ENCODE results near the gene NFU1. TPM values are rescaled to one million over a fixed set of nuclear protein-coding genes. Genes with fewer than 3 reads are reported as not detected.

The NFU1 gene
- total and polyA plus RNA-seq, 4 experiments from 2014 or later: 23.9 to 96.1 (median 46.2) TPM

DNA sequence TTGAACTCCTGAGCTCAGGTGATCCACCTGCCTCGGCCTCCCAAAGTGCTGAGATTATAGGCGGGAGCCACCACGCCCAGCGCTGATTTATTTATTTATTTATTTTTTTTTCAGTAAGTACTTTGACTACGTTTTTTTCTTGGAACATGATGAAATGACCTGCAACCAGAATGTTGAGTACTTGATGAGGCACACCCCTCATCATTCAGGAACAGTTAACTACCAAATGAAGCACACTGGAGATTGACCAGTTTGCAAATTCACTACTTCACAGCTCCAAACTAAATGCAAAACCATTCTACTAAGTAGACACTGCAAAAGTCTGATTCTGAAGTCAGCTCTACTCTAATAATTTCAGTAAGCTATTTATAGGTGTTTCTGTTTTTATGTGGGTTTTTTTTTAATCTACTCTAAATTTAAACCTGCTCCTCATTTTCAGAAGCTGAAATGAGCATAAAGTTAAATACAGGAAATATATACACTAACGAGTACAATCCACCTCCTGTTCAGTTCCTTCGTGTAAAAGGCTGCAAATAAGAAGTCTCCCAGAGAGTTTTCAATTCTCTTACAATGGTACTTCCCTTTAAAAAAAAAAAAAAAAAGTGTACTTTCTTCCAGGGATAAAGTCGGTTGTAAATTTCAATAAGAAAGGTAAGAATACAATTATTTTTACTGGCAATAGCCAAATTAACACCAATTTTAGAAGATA lies 51.6 kb downstream of the NFU1 start:
- peaks cover 6% of the 10 kb centered on the region in 2 donors for H3K36me3 Mint-ChIP-seq
- POLR2A ChIA-PET (ENCODE audit: partially characterized antibody): interaction anchor here (0.7 to 2.5 kb wide), 2 partner anchors 10 to 52 kb away, joined by 3 to 22 read pairs; partner anchors contain the start of gene NFU1
- no peaks in the 10 kb centered on the region for H3K27me3 Mint-ChIP-seq
- Histone ChIP-seq H3K4me1 (ENCODE audit: insufficient read depth, low read length) (peaks cover 38% of the 10 kb centered on the region), H3K9me3 (ENCODE audit: control insufficient read depth in 1 of 2, low read length in 2 of 2) (no peaks in the 10 kb centered on the region), H3K36me3 (ENCODE audit: insufficient read depth, low read length) (no peaks in the 10 kb centered on the region), H3K27ac (ENCODE audit: low read depth, low read length) (peak overlapping the region; percentile 66), H3K4me3 (ENCODE audit: low read length in 2 of 2) (no peak overlapping the region), H3K27me3 (ENCODE audit: insufficient read depth, low read length) (no peaks in the 10 kb centered on the region)
- CTCF ChIA-PET (ENCODE audit: partially characterized antibody): interaction anchor here (1.0 to 2.5 kb wide), 3 partner anchors 9 to 52 kb away, joined by 4 to 23 read pairs (median 8); partner anchors contain the start of gene NFU1
- intact Hi-C loops (cut with micrococcal nuclease): loop anchor here (5.0 to 10.0 kb wide), 3 partner anchors 259 to 909 kb away; partner anchors contain the start of genes AAK1, C2orf42 and SNRPG
- H3K4me3 Mint-ChIP-seq: peak overlapping the region; percentile 85 to 91 (median 88)
- H3K4me1 Mint-ChIP-seq: peaks cover 32 to 62% (median 45%) of the 10 kb centered on the region in 4 donors
- H3K9me3 Mint-ChIP-seq: no peaks in the 10 kb centered on the region
- DNase-seq: no peak
- H3K27ac Mint-ChIP-seq: peak overlapping the region; percentile 29 to 92 (median 81)

DNA sequence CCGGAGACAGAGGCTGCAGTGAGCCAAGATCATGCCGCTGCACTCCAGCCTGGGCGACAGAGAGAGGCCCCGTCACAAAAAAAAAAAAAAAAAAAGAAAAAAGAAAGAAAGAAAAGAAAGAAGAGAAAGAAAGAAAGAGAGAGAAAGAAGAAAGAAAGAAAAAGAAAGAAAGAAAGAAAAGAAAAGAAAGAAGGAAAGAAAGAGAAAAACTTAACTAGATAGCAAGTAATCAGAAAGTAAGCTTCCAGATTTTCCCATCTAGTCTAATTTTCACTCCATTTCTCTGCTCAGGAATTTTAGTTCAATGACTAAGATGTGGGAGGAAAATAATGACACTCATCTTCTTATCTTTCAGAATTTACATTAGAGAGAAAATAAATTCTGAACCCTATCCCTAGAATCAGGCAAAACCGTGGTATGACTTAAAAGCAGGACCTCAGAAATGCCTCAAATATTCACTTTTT lies 52.6 kb downstream of the NFU1 start:
- ChIA-PET CTCF (ENCODE audit: partially characterized antibody) (interaction anchor here (2.5 kb wide), 1 partner anchor 8 kb away, joined by 23 read pairs; no protein-coding TSS in a partner anchor), POLR2A (ENCODE audit: partially characterized antibody) (no interaction called here)
- no peak overlapping the region for H3K27ac ChIP-seq (ENCODE audit: low read depth, low read length)
- Mint-ChIP-seq H3K4me3 (no peak overlapping the region), H3K36me3 (peaks cover 6 to 9% of the 10 kb centered on the region in 2 donors), H3K27me3 (no peaks in the 10 kb centered on the region), H3K9me3 (no peaks in the 10 kb centered on the region), H3K27ac (no peak overlapping the region), H3K4me1 (peaks cover 35 to 66% (median 48%) of the 10 kb centered on the region in 4 donors)
- peaks cover 38% of the 10 kb centered on the region for H3K4me1 ChIP-seq (ENCODE audit: insufficient read depth, low read length)
- H3K36me3 ChIP-seq (ENCODE audit: insufficient read depth, low read length): no peaks in the 10 kb centered on the region
- no peak for DNase-seq
- no peaks in the 10 kb centered on the region for H3K27me3 ChIP-seq (ENCODE audit: insufficient read depth, low read length)
- H3K4me3 ChIP-seq (ENCODE audit: low read length in 2 of 2): no peak overlapping the region
- intact Hi-C loops (cut with micrococcal nuclease): loop anchor here (5.0 to 10.0 kb wide), 3 partner anchors 260 to 910 kb away; partner anchors contain the start of genes AAK1, C2orf42 and SNRPG
- no peaks in the 10 kb centered on the region for H3K9me3 ChIP-seq (ENCODE audit: control insufficient read depth in 1 of 2, low read length in 2 of 2)

DNA sequence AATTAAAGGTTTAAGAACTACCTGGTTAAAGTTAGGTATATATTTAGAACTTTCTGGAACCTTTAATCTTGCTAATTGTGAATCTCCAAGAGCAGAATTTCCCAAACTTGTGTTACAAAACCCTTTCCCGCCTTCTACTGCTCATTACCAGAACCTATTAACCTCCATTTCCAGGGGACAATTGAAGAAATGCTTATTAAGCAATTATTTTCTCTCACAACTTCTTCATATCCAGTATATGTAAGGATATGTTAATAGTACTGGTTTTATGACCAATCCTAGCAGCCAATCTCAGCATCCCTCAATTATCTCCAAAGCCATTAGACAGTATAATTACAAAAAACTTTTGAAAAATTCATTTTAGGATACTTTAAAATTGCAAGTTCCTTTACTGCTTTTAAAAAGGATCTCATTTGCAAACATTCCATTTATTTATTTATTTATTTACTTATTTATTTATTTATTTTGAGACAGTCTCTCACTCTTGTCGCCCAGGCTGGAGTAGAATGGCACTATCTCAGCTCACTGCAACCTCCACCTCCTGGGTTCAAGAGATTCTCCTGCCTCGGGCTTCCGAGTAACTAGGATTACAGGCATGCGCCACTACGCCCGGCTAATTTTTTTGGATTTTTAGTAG lies 53.9 kb downstream of the NFU1 start:
- H3K4me3 Mint-ChIP-seq: peak overlapping the region in 2 of 8 donors; percentile 2 to 36
- CTCF ChIA-PET (ENCODE audit: partially characterized antibody): no interaction called here
- Histone ChIP-seq H3K27me3 (ENCODE audit: insufficient read depth, low read length) (no peaks in the 10 kb centered on the region), H3K27ac (ENCODE audit: low read depth, low read length) (no peak overlapping the region), H3K4me3 (ENCODE audit: low read length in 2 of 2) (no peak overlapping the region), H3K36me3 (ENCODE audit: insufficient read depth, low read length) (no peaks in the 10 kb centered on the region), H3K9me3 (ENCODE audit: control insufficient read depth in 1 of 2, low read length in 2 of 2) (no peaks in the 10 kb centered on the region), H3K4me1 (ENCODE audit: insufficient read depth, low read length) (peaks cover 38% of the 10 kb centered on the region)
- intact Hi-C loops (cut with micrococcal nuclease): loop anchor here (10.0 kb wide), 2 partner anchors 262 to 912 kb away; partner anchors contain the start of genes AAK1 and SNRPG
- no peaks in the 10 kb centered on the region for H3K27me3 Mint-ChIP-seq
- H3K36me3 Mint-ChIP-seq: peaks cover 6 to 9% of the 10 kb centered on the region in 2 donors
- H3K9me3 Mint-ChIP-seq: no peaks in the 10 kb centered on the region
- POLR2A ChIA-PET (ENCODE audit: partially characterized antibody): no interaction called here
- peak overlapping the region in 1 of 7 donors; percentile 69 for H3K27ac Mint-ChIP-seq
- no peak for DNase-seq
- H3K4me1 Mint-ChIP-seq: peaks cover 39 to 67% (median 50%) of the 10 kb centered on the region in 4 donors

DNA sequence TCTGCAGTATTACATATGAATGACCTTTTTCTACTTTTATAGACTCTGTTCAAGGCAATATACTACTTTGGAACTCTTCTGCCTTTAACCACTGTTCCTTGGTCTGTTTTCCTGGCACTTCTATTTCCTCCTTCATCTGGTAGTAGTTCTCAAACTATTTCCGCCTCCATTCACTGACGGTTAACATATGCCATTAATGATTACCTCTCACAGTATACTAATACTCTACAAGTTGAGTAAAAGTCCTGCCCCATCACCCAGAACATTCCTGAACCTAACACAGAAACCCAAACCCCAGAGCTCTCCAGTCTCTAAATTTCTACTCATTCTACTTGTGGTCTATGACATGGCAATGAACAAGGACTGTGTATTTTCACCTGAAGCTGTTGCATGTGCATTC lies 54.7 kb downstream of the NFU1 start:
- no peak overlapping the region for H3K4me3 ChIP-seq (ENCODE audit: low read length in 2 of 2)
- Mint-ChIP-seq H3K9me3 (no peaks in the 10 kb centered on the region), H3K4me1 (peaks cover 35 to 62% (median 45%) of the 10 kb centered on the region in 4 donors), H3K36me3 (peaks cover 6 to 9% of the 10 kb centered on the region in 2 donors), H3K27me3 (no peaks in the 10 kb centered on the region), H3K4me3 (peak overlapping the region in 2 of 8 donors; percentile 1 to 2), H3K27ac (peak overlapping the region in 3 of 7 donors; percentile 5 to 42 (median 13))
- H3K27me3 ChIP-seq (ENCODE audit: insufficient read depth, low read length): no peaks in the 10 kb centered on the region
- DNase-seq: no peak
- no peak overlapping the region for H3K27ac ChIP-seq (ENCODE audit: low read depth, low read length)
- CTCF ChIA-PET (ENCODE audit: partially characterized antibody): no interaction called here
- no peaks in the 10 kb centered on the region for H3K36me3 ChIP-seq (ENCODE audit: insufficient read depth, low read length)
- POLR2A ChIA-PET (ENCODE audit: partially characterized antibody): no interaction called here
- H3K9me3 ChIP-seq (ENCODE audit: control insufficient read depth in 1 of 2, low read length in 2 of 2): no peaks in the 10 kb centered on the region
- peaks cover 32% of the 10 kb centered on the region for H3K4me1 ChIP-seq (ENCODE audit: insufficient read depth, low read length)
- intact Hi-C loops (cut with micrococcal nuclease): loop anchor here (10.0 kb wide), 2 partner anchors 262 to 912 kb away; partner anchors contain the start of genes AAK1 and SNRPG

DNA sequence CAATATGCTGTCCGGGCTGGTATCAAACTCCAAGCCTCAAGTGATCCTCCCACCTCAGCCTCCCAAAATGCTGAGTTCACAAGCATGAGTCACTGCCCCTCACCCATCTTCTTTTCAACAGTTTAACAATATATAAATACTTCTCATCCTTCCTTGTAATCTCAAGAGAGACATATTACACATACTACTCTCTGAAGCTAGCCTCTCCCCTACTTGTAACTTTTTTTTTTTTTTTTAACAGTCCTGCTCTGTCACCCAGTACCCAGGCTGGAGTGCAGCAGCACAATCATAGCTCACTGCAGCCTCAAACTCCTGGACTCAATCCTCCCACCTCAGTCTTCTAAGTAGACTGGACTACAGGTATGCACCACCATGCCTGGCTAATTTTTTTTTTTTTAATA lies 55.9 kb downstream of the NFU1 start:
- Histone ChIP-seq H3K36me3 (ENCODE audit: insufficient read depth, low read length) (no peaks in the 10 kb centered on the region), H3K9me3 (ENCODE audit: control insufficient read depth in 1 of 2, low read length in 2 of 2) (no peaks in the 10 kb centered on the region), H3K27me3 (ENCODE audit: insufficient read depth, low read length) (no peaks in the 10 kb centered on the region), H3K27ac (ENCODE audit: low read depth, low read length) (no peak overlapping the region), H3K4me3 (ENCODE audit: low read length in 2 of 2) (no peak overlapping the region), H3K4me1 (ENCODE audit: insufficient read depth, low read length) (peaks cover 28% of the 10 kb centered on the region)
- H3K9me3 Mint-ChIP-seq: no peaks in the 10 kb centered on the region
- H3K36me3 Mint-ChIP-seq: peaks cover 6 to 9% of the 10 kb centered on the region in 2 donors
- CTCF ChIA-PET (ENCODE audit: partially characterized antibody): no interaction called here
- intact Hi-C loops (cut with micrococcal nuclease): loop anchor here (10.0 kb wide), 2 partner anchors 263 to 913 kb away; partner anchors contain the start of genes AAK1 and SNRPG
- H3K4me3 Mint-ChIP-seq: no peak overlapping the region
- H3K4me1 Mint-ChIP-seq: peaks cover 35 to 62% (median 44%) of the 10 kb centered on the region in 4 donors
- H3K27me3 Mint-ChIP-seq: no peaks in the 10 kb centered on the region
- peak overlapping the region in 5 of 7 donors; percentile 1 to 91 (median 41) for H3K27ac Mint-ChIP-seq
- POLR2A ChIA-PET (ENCODE audit: partially characterized antibody): no interaction called here
- DNase-seq: no peak

DNA sequence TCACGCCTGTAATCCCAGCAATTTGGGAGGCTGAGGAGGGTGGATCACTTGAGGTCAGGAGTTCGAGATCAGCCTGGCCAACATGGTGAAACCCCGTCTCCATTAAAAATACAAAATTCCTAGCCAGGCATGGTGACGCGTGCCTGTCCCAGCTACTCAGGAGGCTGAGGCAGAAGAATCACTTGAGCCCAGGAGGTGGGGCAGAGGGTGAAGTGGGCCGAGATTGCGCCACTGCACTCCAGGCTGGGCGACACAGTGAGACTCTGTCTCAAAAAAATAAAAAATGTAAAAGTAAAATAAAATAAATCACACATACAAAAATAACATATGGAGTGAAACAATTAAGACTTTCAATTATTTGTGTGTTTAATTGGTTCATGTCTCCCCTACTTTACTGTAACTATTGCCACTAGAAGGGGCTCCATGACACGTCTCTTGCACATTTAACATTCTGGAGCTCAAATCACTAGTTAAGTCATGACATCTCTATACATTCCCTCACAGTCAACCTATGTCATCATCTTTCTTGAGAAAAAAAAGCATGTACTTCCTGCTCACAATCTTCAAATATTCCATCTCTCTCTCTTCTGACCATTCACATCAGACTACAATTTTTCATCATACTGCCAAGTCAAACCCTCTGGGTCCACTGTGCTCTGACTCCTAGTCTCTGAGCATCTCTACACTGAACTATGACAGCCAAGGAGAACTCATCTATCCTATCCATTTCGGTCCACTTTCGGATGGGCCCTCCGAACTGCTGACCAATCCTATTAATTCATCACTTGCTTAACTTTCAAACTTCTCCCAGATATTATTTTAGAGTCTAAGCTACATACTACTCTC lies 56.9 kb downstream of the NFU1 start:
- Histone ChIP-seq H3K27me3 (ENCODE audit: insufficient read depth, low read length) (no peaks in the 10 kb centered on the region), H3K4me1 (ENCODE audit: insufficient read depth, low read length) (peaks cover 18% of the 10 kb centered on the region), H3K36me3 (ENCODE audit: insufficient read depth, low read length) (no peaks in the 10 kb centered on the region), H3K4me3 (ENCODE audit: low read length in 2 of 2) (no peak overlapping the region), H3K27ac (ENCODE audit: low read depth, low read length) (no peak overlapping the region), H3K9me3 (ENCODE audit: control insufficient read depth in 1 of 2, low read length in 2 of 2) (no peaks in the 10 kb centered on the region)
- intact Hi-C loops (cut with micrococcal nuclease): loop anchor here (10.0 kb wide), 2 partner anchors 265 to 915 kb away; partner anchors contain the start of genes AAK1 and SNRPG
- CTCF ChIA-PET (ENCODE audit: partially characterized antibody): interaction anchor here (1.3 kb wide), 2 partner anchors 8 to 11 kb away, joined by 4 to 5 read pairs; no protein-coding TSS in a partner anchor
- Mint-ChIP-seq H3K36me3 (peaks cover 6 to 15% of the 10 kb centered on the region in 2 donors), H3K4me1 (peaks cover 34 to 62% (median 43%) of the 10 kb centered on the region in 4 donors), H3K4me3 (peak overlapping the region in 1 of 8 donors; percentile 2), H3K9me3 (no peaks in the 10 kb centered on the region), H3K27me3 (no peaks in the 10 kb centered on the region), H3K27ac (peak overlapping the region in 1 of 7 donors; percentile 1)
- POLR2A ChIA-PET (ENCODE audit: partially characterized antibody): interaction anchor here (0.6 to 0.8 kb wide), 2 partner anchors 57 kb away, joined by 3 read pairs; partner anchors contain the start of gene NFU1
- DNase-seq: no peak
